Keratinocyte (primary cell): ENCODE results near the gene DNAH8.

Experiments
- EZH2 ChIP-seq: IDR thresholded peaks from one replicate; pipeline ENCODE4 v1.6.1; 2012; ENCODE audit warnings: inconsistent platforms, mild to moderate bottlenecking, low read length, moderate library complexity
- TF ChIP-seq, protein P1 (sequence below), 3 experiments: IDR thresholded peaks in 1 of 3; conservative IDR thresholded peaks in 1 of 3; optimal IDR thresholded peaks in 1 of 3; 2 replicates in 2 of 3; 3 replicates in 1 of 3; pipeline versions ENCODE3 to v1.5.1; 2011; ENCODE audit warnings: low read length in 3 of 3, mild to moderate bottlenecking in 3 of 3, moderate library complexity in 2 of 3, control low read depth in 1 of 3, inconsistent platforms in 1 of 3; ENCODE audit not compliant: insufficient read depth in 2 of 3; ENCODE audit errors: extremely low read depth in 1 of 3

DNA sequence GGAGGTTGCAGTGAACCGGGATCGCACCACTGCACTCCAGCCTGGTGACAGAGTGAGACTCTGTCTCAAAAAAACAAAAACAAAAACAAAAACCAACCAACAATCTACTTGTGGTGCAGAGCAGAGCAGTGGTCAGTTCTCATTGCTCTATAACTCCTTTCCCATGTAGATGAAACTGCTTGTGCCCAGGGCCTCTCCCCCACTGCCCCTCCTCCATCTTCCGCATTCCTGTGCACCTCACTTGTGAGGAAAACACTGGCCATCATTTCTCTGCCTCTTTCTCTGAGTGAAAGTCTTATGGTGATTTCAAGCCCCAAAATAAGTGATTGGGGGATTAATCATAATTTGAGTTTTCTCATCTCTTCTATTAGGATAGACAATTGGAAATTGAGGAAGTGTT lies 269.6 kb downstream of the DNAH8 start:
- TF ChIP-seq, protein P1, sequence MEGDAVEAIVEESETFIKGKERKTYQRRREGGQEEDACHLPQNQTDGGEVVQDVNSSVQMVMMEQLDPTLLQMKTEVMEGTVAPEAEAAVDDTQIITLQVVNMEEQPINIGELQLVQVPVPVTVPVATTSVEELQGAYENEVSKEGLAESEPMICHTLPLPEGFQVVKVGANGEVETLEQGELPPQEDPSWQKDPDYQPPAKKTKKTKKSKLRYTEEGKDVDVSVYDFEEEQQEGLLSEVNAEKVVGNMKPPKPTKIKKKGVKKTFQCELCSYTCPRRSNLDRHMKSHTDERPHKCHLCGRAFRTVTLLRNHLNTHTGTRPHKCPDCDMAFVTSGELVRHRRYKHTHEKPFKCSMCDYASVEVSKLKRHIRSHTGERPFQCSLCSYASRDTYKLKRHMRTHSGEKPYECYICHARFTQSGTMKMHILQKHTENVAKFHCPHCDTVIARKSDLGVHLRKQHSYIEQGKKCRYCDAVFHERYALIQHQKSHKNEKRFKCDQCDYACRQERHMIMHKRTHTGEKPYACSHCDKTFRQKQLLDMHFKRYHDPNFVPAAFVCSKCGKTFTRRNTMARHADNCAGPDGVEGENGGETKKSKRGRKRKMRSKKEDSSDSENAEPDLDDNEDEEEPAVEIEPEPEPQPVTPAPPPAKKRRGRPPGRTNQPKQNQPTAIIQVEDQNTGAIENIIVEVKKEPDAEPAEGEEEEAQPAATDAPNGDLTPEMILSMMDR (optimal IDR thresholded peaks at IDR 0.05 in 1 of 3, IDR thresholded peaks at IDR 0.05 in 1 of 3, conservative IDR thresholded peaks at IDR 0.05 in 1 of 3; ENCODE audit: extremely low read depth in 1 of 3, insufficient read depth in 2 of 3, low read length in 3 of 3) = no peak
- no peak for TF ChIP-seq EZH2
